Natural killer cell (primary cell): ENCODE measurements around the gene GTF3C4. TPM values are rescaled to one million over a fixed set of nuclear protein-coding genes. Genes with fewer than 3 reads are reported as not detected.

Experiments
- ATAC-seq, 3 donors: fragments of 150-1000 bp in 2 of 3; fragments of 200-7000 bp in 1 of 3; cut with Tn5 transposase; 1 replicate in 1 of 3; 2 replicates in 2 of 3; pipeline ENCODE4 v1.10.0; 2021; ENCODE audit warnings: mild to moderate bottlenecking in 2 of 3, moderate library complexity in 2 of 3
- DNase-seq, 2 donors: peaks; one replicate each; pipeline versions ENCODE4 v3.0.0 to v3.0.0-alpha.2; 2013 to 2021; ENCODE audit warnings: mixed read lengths in 1 of 2
- H3K27ac ChIP-seq: one replicate; pipeline ENCODE4 v1.5.1; 2013; ENCODE audit warnings: mild to moderate bottlenecking, low read length
- H3K27me3 ChIP-seq: one replicate; pipeline ENCODE4 v1.6.1; 2013; ENCODE audit warnings: low read length; ENCODE audit not compliant: control insufficient read depth, insufficient read depth
- H3K36me3 ChIP-seq: one replicate; pipeline ENCODE4 v1.6.1; 2013; ENCODE audit warnings: low read length; ENCODE audit not compliant: control insufficient read depth, insufficient read depth
- H3K4me1 ChIP-seq: one replicate; pipeline ENCODE4 v1.6.1; 2013; ENCODE audit warnings: low read length; ENCODE audit not compliant: control insufficient read depth, insufficient read depth
- H3K4me3 ChIP-seq: one replicate; pipeline ENCODE4 v1.5.1; 2013; ENCODE audit warnings: low read length
- H3K9me3 ChIP-seq: one replicate; pipeline ENCODE4 v1.6.1; 2013; ENCODE audit warnings: low read length; ENCODE audit not compliant: control insufficient read depth, insufficient read depth
- H3K27ac Mint-ChIP-seq, 2 donors: one replicate each; pipeline ENCODE4 v1.8.0; 2022; ENCODE audit warnings: mild to moderate bottlenecking in 2 of 2, mixed read lengths in 2 of 2, moderate library complexity in 1 of 2
- H3K27me3 Mint-ChIP-seq, 2 donors: one replicate each; pipeline ENCODE4 v1.8.0; 2022; ENCODE audit warnings: low read depth in 2 of 2, mixed read lengths in 2 of 2
- H3K36me3 Mint-ChIP-seq: one replicate; pipeline ENCODE4 v1.8.0; 2022; ENCODE audit warnings: mixed read lengths
- H3K4me1 Mint-ChIP-seq, 2 donors: one replicate each; pipeline ENCODE4 v1.8.0; 2022; ENCODE audit warnings: mixed read lengths in 2 of 2
- H3K4me3 Mint-ChIP-seq: one replicate; pipeline ENCODE4 v1.8.0; 2022; ENCODE audit warnings: mild to moderate bottlenecking, moderate library complexity, mixed read lengths
- H3K9me3 Mint-ChIP-seq, 2 donors: one replicate each; pipeline ENCODE4 v1.8.0; 2022; ENCODE audit warnings: mixed read lengths in 2 of 2
- CTCF ChIP-seq: fragments of 200-600 bp; IDR thresholded peaks from one replicate; pipeline ENCODE4 v1.8.0; 2022; ENCODE audit warnings: antibody characterized with exemption
- WGBS: methylation state at CpG from one replicate; pipeline ENCODE4 v1.1.7; 2013; ENCODE audit warnings: missing lambda C conversion rate; ENCODE audit not compliant: insufficient coverage; 5-methylcytosine and 5-hydroxymethylcytosine counted together
- intact Hi-C: fragments of 100-400 bp; cut with micrococcal nuclease; formaldehyde crosslinking; loops from one replicate; pipeline ENCODE4 v1.14.2; 2022
- total RNA-seq, 4 donors: library from RNA; stranded (reverse); fragments of 120-200 nt in 1 of 4; gene quantifications; one replicate each; pipeline versions ENCODE4 v1.2.3 to v1.2.4, GENCODE V29; 2013 to 2022

The GTF3C4 gene
- total RNA-seq, 3 donors from 2014 or later (not counting 1 experiment from before 2014, with no cell fraction given) = 11.0 to 12.7 (median 12.6) TPM

GRCh38 chr9:132732326-132733259 lies 62.3 kb downstream of the GTF3C4 start:
- H3K4me3 Mint-ChIP-seq = no peak overlapping the region

GRCh38 chr9:132733260-132733815 lies 63.1 kb downstream of the GTF3C4 start:
- no peak for ATAC-seq
- H3K4me3 ChIP-seq = no peak overlapping the region
- no peaks in the 10 kb centered on the region for H3K9me3 Mint-ChIP-seq
- intact Hi-C loops = no loop called here
- H3K27me3 Mint-ChIP-seq = peaks cover 2 to 15% of the 10 kb centered on the region in 2 donors
- no peaks in the 10 kb centered on the region for H3K4me1 Mint-ChIP-seq
- no peaks in the 10 kb centered on the region for H3K4me1 ChIP-seq
- H3K27ac ChIP-seq = no peak overlapping the region
- no peak overlapping the region for H3K27ac Mint-ChIP-seq
- H3K9me3 ChIP-seq = no peaks in the 10 kb centered on the region
- TF ChIP-seq CTCF = no peak
- no peak overlapping the region for H3K4me3 Mint-ChIP-seq
- H3K27me3 ChIP-seq = no peaks in the 10 kb centered on the region
- no peaks in the 10 kb centered on the region for H3K36me3 Mint-ChIP-seq
- no peak for DNase-seq
- H3K36me3 ChIP-seq = no peaks in the 10 kb centered on the region
- WGBS = 85% methylated on average over 22 of the region's 22 CpGs

More at GRCh38 chr9:132732326-132733259, 62.3 kb downstream of the GTF3C4 start:
- Histone ChIP-seq H3K4me3 (no peak overlapping the region), H3K9me3 (no peaks in the 10 kb centered on the region), H3K27ac (no peak overlapping the region), H3K36me3 (no peaks in the 10 kb centered on the region), H3K27me3 (no peaks in the 10 kb centered on the region), H3K4me1 (no peaks in the 10 kb centered on the region)
- H3K36me3 Mint-ChIP-seq = no peaks in the 10 kb centered on the region
- no peaks in the 10 kb centered on the region for H3K4me1 Mint-ChIP-seq
- TF ChIP-seq CTCF = no peak
- H3K9me3 Mint-ChIP-seq = no peaks in the 10 kb centered on the region
- no peak for DNase-seq
- intact Hi-C loops = no loop called here
- peaks cover 6 to 22% of the 10 kb centered on the region in 2 donors for H3K27me3 Mint-ChIP-seq
- 72% methylated on average over 17 of the region's 17 CpGs for WGBS
- ATAC-seq = no peak
- H3K27ac Mint-ChIP-seq = no peak overlapping the region

- H3K36me3 ChIP-seq = no peaks in the 10 kb centered on the region
- H3K27me3 ChIP-seq = peaks cover 2% of the 10 kb centered on the region
- ATAC-seq (no peak), DNase-seq (no peak)
- H3K9me3 ChIP-seq = no peaks in the 10 kb centered on the region
- Mint-ChIP-seq H3K27me3 (peaks cover 19 to 34% of the 10 kb centered on the region in 2 donors), H3K27ac (no peak overlapping the region), H3K9me3 (no peaks in the 10 kb centered on the region), H3K36me3 (no peaks in the 10 kb centered on the region), H3K4me3 (no peak overlapping the region), H3K4me1 (no peaks in the 10 kb centered on the region)
- no peak overlapping the region for H3K27ac ChIP-seq
- 93% methylated on average over 9 of the region's 9 CpGs for WGBS
- intact Hi-C loops = no loop called here
- no peak overlapping the region for H3K4me3 ChIP-seq
- no peaks in the 10 kb centered on the region for H3K4me1 ChIP-seq
- no peak for TF ChIP-seq CTCF
These were observed 69.5 kb downstream of the GTF3C4 start for GRCh38 chr9:132739710-132740310.
